ENCODE measurements around the gene SPECC1. TPM values are rescaled to one million over a fixed set of nuclear protein-coding genes. Genes with fewer than 3 reads are reported as not detected.

Gene SPECC1
- polyA plus RNA-seq, 3 donors: 36.0 to 58.4 (median 50.5) TPM

- H3K36me3 ChIP-seq (replicated peaks in 1 of 2; ENCODE audit: control insufficient read depth in 1 of 2, insufficient read depth in 2 of 2, low read length in 2 of 2): peaks cover 33 to 52% of the 10 kb centered on the region in 2 donors
- 83% methylated on average over 8 of the region's 11 CpGs for WGBS (ENCODE audit: insufficient coverage)
- H3K27ac ChIP-seq (ENCODE audit: low read depth in 1 of 2, low read length in 2 of 2): peak overlapping the region in 1 of 2 donors; percentile 43
- H3K36me3 Mint-ChIP-seq: peaks cover 33 to 57% of the 10 kb centered on the region in 2 donors
- peak; percentile 91 for TF ChIP-seq CTCF (IDR thresholded peaks at IDR 0.05)
- peaks cover 78% of the 10 kb centered on the region for H4K20me1 ChIP-seq (ENCODE audit: insufficient read depth, low read length)
- no peak overlapping the region for H3K4me3 ChIP-seq (replicated peaks in 1 of 3; ENCODE audit: low read depth in 2 of 3, low read length in 3 of 3)
- H3K9me3 ChIP-seq (replicated peaks in 1 of 2; ENCODE audit: control insufficient read depth in 1 of 2, insufficient read depth in 1 of 2, low read length in 2 of 2): no peaks in the 10 kb centered on the region
- H3K27me3 Mint-ChIP-seq (ENCODE audit: low read depth in 3 of 3): no peaks in the 10 kb centered on the region
- no peaks in the 10 kb centered on the region for H3K9me3 Mint-ChIP-seq
- no peak overlapping the region for H3K4me3 Mint-ChIP-seq
- peaks cover 78% of the 10 kb centered on the region for H3K79me2 ChIP-seq (ENCODE audit: insufficient read depth, low read length)
- H3K27ac Mint-ChIP-seq: peak overlapping the region in 3 of 7 donors; percentile 51 to 82 (median 81)
- intact Hi-C loops (cut with micrococcal nuclease): no loop called here
- peaks cover 13 to 15% of the 10 kb centered on the region in 2 donors for H3K4me1 ChIP-seq (ENCODE audit: control insufficient read depth in 1 of 2, insufficient read depth in 2 of 2, low read length in 2 of 2)
- H3K4me1 Mint-ChIP-seq: peaks cover 18% of the 10 kb centered on the region
- no peaks in the 10 kb centered on the region for H3K27me3 ChIP-seq (ENCODE audit: control insufficient read depth in 2 of 2, insufficient read depth in 2 of 2, low read length in 2 of 2)
- no peak overlapping the region for H3K9ac ChIP-seq (ENCODE audit: insufficient read depth, low read length, poor library complexity, severe bottlenecking)
- H3K4me2 ChIP-seq (replicated peaks; ENCODE audit: extremely low read depth, low read length, poor library complexity, severe bottlenecking): no peak overlapping the region
- DNase-seq: peak; percentile 27 to 50 (median 49)
- no peak overlapping the region for H2AFZ ChIP-seq (ENCODE audit: insufficient read depth, low read depth, low read length, poor library complexity, severe bottlenecking)
Observed at GRCh38 chr17:20121359-20122253, 112.4 kb downstream of the SPECC1 start.

DNA sequence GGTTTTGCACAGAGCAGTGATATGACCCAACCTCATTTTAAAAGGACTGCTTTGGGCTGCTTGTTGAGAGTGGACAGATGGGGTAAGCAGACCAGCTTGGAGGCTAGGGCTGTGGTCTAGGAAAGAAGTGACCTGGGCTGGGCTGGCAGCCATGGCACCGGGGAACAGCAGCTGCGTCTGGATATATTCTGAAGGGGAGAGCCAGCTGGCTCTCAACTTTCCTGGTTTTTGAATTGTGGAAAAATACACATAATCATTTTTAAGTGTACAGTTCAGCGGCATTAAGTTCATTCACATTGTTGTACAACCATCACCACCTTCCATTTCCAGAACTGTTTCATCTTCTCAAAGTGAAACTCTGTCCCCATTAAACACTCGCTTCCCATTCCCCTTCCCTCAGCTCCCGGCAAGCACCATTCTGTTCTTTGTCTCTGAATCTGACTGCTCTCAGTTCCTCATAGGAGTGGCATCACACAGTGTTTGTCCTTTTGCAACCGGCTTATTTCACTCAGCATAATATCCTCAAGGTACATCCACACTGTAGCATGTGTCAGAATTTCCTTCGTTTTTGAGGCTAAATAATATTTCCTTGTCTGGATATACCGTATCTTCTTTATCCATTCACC, 113.2 kb downstream of the SPECC1 start:
- peak overlapping the region; percentile 9 to 14 for H3K4me3 Mint-ChIP-seq
- intact Hi-C loops (cut with micrococcal nuclease): no loop called here
- no peaks in the 10 kb centered on the region for H3K9me3 ChIP-seq (replicated peaks in 1 of 2; ENCODE audit: control insufficient read depth in 1 of 2, insufficient read depth in 1 of 2, low read length in 2 of 2)

More for the DNA sequence above, 113.2 kb downstream of the SPECC1 start:
- H4K20me1 ChIP-seq (ENCODE audit: insufficient read depth, low read length): peaks cover 71% of the 10 kb centered on the region
- H2AFZ ChIP-seq (ENCODE audit: insufficient read depth, low read depth, low read length, poor library complexity, severe bottlenecking): no peak overlapping the region
- no peak overlapping the region for H3K4me3 ChIP-seq (replicated peaks in 1 of 3; ENCODE audit: low read depth in 2 of 3, low read length in 3 of 3)
- H3K4me1 Mint-ChIP-seq: peaks cover 16% of the 10 kb centered on the region
- WGBS (ENCODE audit: insufficient coverage): 0% methylated on average over 3 of the region's 8 CpGs
- no peak overlapping the region for H3K9ac ChIP-seq (ENCODE audit: insufficient read depth, low read length, poor library complexity, severe bottlenecking)
- no peaks in the 10 kb centered on the region for H3K27me3 Mint-ChIP-seq (ENCODE audit: low read depth in 3 of 3)
- peak overlapping the region in 5 of 7 donors; percentile 2 to 81 (median 36) for H3K27ac Mint-ChIP-seq
- peaks cover 13 to 15% of the 10 kb centered on the region in 2 donors for H3K4me1 ChIP-seq (ENCODE audit: control insufficient read depth in 1 of 2, insufficient read depth in 2 of 2, low read length in 2 of 2)
- TF ChIP-seq CTCF (IDR thresholded peaks at IDR 0.05): no peak
- H3K27me3 ChIP-seq (ENCODE audit: control insufficient read depth in 2 of 2, insufficient read depth in 2 of 2, low read length in 2 of 2): no peaks in the 10 kb centered on the region
- H3K79me2 ChIP-seq (ENCODE audit: insufficient read depth, low read length): peaks cover 78% of the 10 kb centered on the region
- H3K9me3 Mint-ChIP-seq: no peaks in the 10 kb centered on the region
- DNase-seq: peak; percentile 5 to 17 (median 7)
- no peak overlapping the region for H3K4me2 ChIP-seq (replicated peaks; ENCODE audit: extremely low read depth, low read length, poor library complexity, severe bottlenecking)
- peak overlapping the region in 1 of 2 donors; percentile 43 for H3K27ac ChIP-seq (ENCODE audit: low read depth in 1 of 2, low read length in 2 of 2)
- H3K36me3 Mint-ChIP-seq: peaks cover 39 to 61% of the 10 kb centered on the region in 2 donors
- peaks cover 37 to 60% of the 10 kb centered on the region in 2 donors for H3K36me3 ChIP-seq (replicated peaks in 1 of 2; ENCODE audit: control insufficient read depth in 1 of 2, insufficient read depth in 2 of 2, low read length in 2 of 2)
